Measurements from ENCODE around the gene ZNF627.
"Not testable (repeated sequence)": the region's sequence is repeated elsewhere in the genome, so short reads cannot be mapped to it uniquely, and the experiment has no call there.

Gene ZNF627

DNA sequence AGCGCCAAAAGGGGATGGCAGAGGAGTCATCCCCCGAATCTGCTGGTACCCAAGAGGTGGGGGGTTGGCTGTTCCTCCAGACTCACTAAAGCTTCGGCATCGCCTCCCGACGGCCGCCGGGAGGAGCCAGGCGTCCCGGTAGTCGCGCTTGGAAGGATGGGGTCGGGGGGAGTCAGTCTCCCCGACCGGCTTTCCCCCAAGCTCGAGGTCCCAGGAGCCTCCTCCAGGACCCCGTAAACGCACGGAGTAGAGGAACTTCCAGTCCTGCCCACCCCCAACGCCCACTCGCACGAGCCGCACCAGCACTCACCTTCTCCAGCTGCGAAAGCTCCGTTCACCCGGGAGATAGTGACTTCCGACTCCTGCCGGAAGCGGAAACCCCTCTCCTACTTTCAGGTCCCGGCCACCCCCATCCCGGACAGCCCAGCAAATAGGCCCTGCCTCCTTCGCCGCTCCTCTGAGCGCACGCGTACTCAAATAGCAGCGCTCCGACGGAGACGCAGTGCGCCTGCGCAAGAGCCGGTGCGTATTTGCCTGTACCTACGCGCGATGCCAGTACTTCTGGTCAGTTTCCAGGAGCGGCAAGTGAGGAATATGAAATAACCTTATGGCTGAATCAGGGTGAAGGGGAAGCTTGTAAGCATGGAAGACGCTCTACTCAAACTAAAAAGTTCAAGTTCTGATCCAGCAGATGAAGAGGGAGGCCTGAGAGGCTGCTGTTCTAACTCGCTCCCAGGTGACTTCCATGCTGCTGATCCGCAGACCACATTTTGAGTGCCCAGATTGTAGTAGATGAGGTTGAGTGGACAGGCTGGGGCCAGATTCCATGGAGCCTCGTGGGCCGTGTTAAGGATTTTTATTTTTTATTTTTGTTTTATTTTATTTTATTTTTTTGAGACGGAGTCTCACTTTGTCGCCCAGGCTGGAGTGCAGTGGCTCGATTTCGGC, 38.1 kb upstream of the ZNF627 start, which contains the start of gene ELOF1:
TSS of gene ELOF1 (minus strand) at position 350 of the 948 bp plus-strand sequence. CDS start 4,883 bp downstream, outside the sequence.
- peak within 1 kb of the TSS; percentile 67 for H3K27ac ChIP-seq (ENCODE audit: low read depth, low read length)
- peak within 1 kb of the TSS; percentile 96 for H3K4me3 ChIP-seq (ENCODE audit: low read depth, low read length)
- no peaks in the 10 kb centered on the region for H3K4me1 ChIP-seq (ENCODE audit: control insufficient read depth, insufficient read depth, low read length)
- no peaks in the 10 kb centered on the region for H3K9me3 ChIP-seq (ENCODE audit: control insufficient read depth, insufficient read depth, low read length)
- no peaks in the 10 kb centered on the region for H3K27me3 ChIP-seq (ENCODE audit: control insufficient read depth, insufficient read depth, low read length)
- peak within 1 kb of the TSS; percentile 79 for H3K9ac ChIP-seq (ENCODE audit: low read depth, low read length)
- H3K36me3 ChIP-seq (ENCODE audit: control insufficient read depth, insufficient read depth, low read length) = peaks cover 13% of the 10 kb centered on the region

DNA sequence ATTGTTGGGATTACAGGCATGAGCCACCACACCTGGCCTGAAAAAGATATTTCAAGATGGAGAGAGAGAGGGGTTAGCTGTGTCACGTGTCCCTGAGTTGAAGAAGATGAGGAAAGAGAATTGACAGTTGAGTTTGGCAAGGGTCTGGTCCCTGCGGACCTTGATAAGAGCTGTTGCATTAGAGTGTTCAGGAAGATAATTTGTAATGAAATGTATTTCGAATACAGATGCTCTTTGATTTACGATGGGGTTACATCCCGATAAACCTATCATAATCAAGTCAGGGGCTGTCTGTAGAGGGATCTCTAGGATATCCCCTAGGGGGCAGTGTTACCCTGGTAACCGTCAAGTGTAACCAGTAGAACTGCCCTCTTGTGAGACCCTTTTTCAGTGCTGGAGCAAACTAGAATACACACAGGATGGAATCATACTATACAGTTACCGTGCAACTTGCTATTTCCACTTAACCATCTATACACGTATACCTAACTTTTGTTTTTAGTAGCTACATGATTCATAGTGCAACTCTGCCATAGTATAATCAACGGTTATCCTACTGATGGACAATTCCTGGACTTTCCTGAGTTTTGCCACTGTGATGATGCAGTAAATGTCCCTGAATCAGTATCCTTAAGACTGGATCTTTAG, 36.8 kb upstream of the ZNF627 start:
- no peaks in the 10 kb centered on the region for H3K27me3 ChIP-seq (ENCODE audit: control insufficient read depth, insufficient read depth, low read length)
- H3K9me3 ChIP-seq (ENCODE audit: control insufficient read depth, insufficient read depth, low read length) = no peaks in the 10 kb centered on the region
- no peak overlapping the region for H3K27ac ChIP-seq (ENCODE audit: low read depth, low read length)
- H3K4me1 ChIP-seq (ENCODE audit: control insufficient read depth, insufficient read depth, low read length) = no peaks in the 10 kb centered on the region
- no peak overlapping the region for H3K9ac ChIP-seq (ENCODE audit: low read depth, low read length)
- peaks cover 4% of the 10 kb centered on the region; the same call in 1 of the 2 replicates for H3K36me3 ChIP-seq (ENCODE audit: control insufficient read depth, insufficient read depth, low read length)
- H3K4me3 ChIP-seq (ENCODE audit: low read depth, low read length) = no peak overlapping the region

- H3K4me1 ChIP-seq (ENCODE audit: control insufficient read depth, insufficient read depth, low read length) = no peaks in the 10 kb centered on the region
- H3K9me3 ChIP-seq (ENCODE audit: control insufficient read depth, insufficient read depth, low read length) = no peaks in the 10 kb centered on the region
- no peaks in the 10 kb centered on the region for H3K27me3 ChIP-seq (ENCODE audit: control insufficient read depth, insufficient read depth, low read length)
- no peak overlapping the region for H3K27ac ChIP-seq (ENCODE audit: low read depth, low read length)
- H3K4me3 ChIP-seq (ENCODE audit: low read depth, low read length) = no peak overlapping the region
- no peak overlapping the region for H3K9ac ChIP-seq (ENCODE audit: low read depth, low read length)
- H3K36me3 ChIP-seq (ENCODE audit: control insufficient read depth, insufficient read depth, low read length) = no peaks in the 10 kb centered on the region
These were observed 33.8 kb upstream of the ZNF627 start for GRCh38 chr19:11563532-11563931.

DNA sequence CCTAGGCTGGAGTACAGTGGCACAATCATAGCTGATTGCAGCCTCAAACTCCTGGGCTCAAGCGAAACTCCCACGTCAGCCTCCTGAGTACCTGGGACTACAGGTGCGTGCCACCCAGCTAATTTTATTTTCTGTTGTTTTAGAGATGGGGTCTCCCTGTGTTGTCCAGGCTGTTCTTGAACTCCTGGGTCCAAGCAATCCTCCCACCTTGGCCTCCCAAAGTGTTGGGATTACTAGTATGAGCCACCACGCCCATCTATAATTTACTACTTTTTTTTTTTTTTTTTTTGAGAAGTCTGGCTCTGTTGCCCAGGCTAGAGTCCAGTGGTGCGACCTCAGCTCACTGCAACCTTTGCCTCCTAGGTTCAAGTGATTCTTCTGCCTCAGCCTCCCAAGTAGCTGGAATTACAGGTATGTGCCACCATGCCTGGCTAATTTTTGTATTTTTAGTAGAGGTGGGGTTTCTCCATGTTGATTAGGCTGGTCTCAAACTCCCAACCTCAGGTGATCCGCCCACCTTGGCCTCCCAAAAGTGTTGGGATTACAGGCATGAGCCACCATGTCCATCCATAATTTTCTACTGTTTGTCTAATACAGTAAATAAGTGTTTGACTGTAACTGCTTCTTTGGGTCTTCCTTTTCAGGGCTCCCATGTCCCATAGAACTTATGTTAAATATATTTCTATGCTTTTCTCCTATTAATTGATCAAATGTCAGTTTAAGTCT, 33.0 kb upstream of the ZNF627 start:
- not testable (repeated sequence) for H3K36me3 ChIP-seq (ENCODE audit: control insufficient read depth, insufficient read depth, low read length); H3K27ac ChIP-seq (ENCODE audit: low read depth, low read length); H3K4me1 ChIP-seq (ENCODE audit: control insufficient read depth, insufficient read depth, low read length); H3K27me3 ChIP-seq (ENCODE audit: control insufficient read depth, insufficient read depth, low read length); H3K9me3 ChIP-seq (ENCODE audit: control insufficient read depth, insufficient read depth, low read length); H3K4me3 ChIP-seq (ENCODE audit: low read depth, low read length); H3K9ac ChIP-seq (ENCODE audit: low read depth, low read length)

DNA sequence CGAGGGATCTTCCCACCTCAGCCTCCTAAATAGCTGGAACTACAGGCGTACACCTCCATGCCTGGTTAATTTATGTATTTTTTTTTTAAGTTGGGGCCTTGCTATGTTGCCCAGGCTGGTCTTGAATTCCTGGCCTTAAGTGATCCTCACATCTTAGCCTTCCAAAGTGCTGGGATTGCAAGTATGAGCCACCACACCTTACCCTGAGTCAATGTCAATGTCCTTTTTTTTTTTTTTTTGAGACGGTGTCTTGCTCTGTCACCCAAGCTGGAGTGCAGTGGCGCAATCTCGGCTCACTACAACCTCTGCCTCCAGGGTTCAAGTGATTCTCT, 31.7 kb upstream of the ZNF627 start:
- H3K4me1 ChIP-seq (ENCODE audit: control insufficient read depth, insufficient read depth, low read length); H3K9ac ChIP-seq (ENCODE audit: low read depth, low read length); H3K4me3 ChIP-seq (ENCODE audit: low read depth, low read length): not testable (repeated sequence)

DNA sequence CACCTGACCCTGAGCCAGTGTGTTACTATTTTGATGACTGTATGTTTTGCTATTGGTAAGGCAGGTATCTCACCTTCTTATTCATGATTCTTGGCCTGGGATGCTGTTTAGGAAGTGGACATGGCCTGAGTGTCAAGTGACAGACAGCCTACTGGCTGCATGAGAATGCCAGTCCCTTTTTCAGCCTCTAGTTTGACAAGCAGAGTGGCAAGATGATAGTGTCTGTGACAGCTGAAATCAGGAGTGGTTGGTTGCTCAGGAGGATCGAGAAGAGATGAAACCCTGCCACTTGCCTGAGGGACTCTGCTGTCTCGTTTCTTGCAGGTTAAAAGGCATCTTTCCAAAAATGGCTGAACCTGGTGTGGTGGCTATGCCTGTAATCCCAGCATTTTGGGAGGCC, 31.1 kb upstream of the ZNF627 start:
- Histone ChIP-seq H3K4me3 (ENCODE audit: low read depth, low read length) (no peak overlapping the region), H3K4me1 (ENCODE audit: control insufficient read depth, insufficient read depth, low read length) (no peaks in the 10 kb centered on the region), H3K9me3 (ENCODE audit: control insufficient read depth, insufficient read depth, low read length) (no peaks in the 10 kb centered on the region), H3K27me3 (ENCODE audit: control insufficient read depth, insufficient read depth, low read length) (no peaks in the 10 kb centered on the region), H3K36me3 (ENCODE audit: control insufficient read depth, insufficient read depth, low read length) (no peaks in the 10 kb centered on the region), H3K27ac (ENCODE audit: low read depth, low read length) (no peak overlapping the region), H3K9ac (ENCODE audit: low read depth, low read length) (no peak overlapping the region)

More for the DNA sequence above, 31.7 kb upstream of the ZNF627 start:
- H3K27me3 ChIP-seq (ENCODE audit: control insufficient read depth, insufficient read depth, low read length); H3K27ac ChIP-seq (ENCODE audit: low read depth, low read length); H3K9me3 ChIP-seq (ENCODE audit: control insufficient read depth, insufficient read depth, low read length); H3K36me3 ChIP-seq (ENCODE audit: control insufficient read depth, insufficient read depth, low read length): not testable (repeated sequence)

- Histone ChIP-seq H3K4me3 (ENCODE audit: low read depth, low read length) (no peak overlapping the region), H3K27ac (ENCODE audit: low read depth, low read length) (no peak overlapping the region), H3K9ac (ENCODE audit: low read depth, low read length) (no peak overlapping the region), H3K9me3 (ENCODE audit: control insufficient read depth, insufficient read depth, low read length) (no peaks in the 10 kb centered on the region), H3K27me3 (ENCODE audit: control insufficient read depth, insufficient read depth, low read length) (no peaks in the 10 kb centered on the region), H3K4me1 (ENCODE audit: control insufficient read depth, insufficient read depth, low read length) (no peaks in the 10 kb centered on the region), H3K36me3 (ENCODE audit: control insufficient read depth, insufficient read depth, low read length) (no peaks in the 10 kb centered on the region)
These were observed 27.2 kb upstream of the ZNF627 start for GRCh38 chr19:11570039-11570462.

GRCh38 chr19:11573354-11573753, 23.9 kb upstream of the ZNF627 start:
- not testable (repeated sequence) for H3K36me3 ChIP-seq (ENCODE audit: control insufficient read depth, insufficient read depth, low read length); H3K9me3 ChIP-seq (ENCODE audit: control insufficient read depth, insufficient read depth, low read length); H3K4me3 ChIP-seq (ENCODE audit: low read depth, low read length); H3K4me1 ChIP-seq (ENCODE audit: control insufficient read depth, insufficient read depth, low read length); H3K27me3 ChIP-seq (ENCODE audit: control insufficient read depth, insufficient read depth, low read length); H3K27ac ChIP-seq (ENCODE audit: low read depth, low read length); H3K9ac ChIP-seq (ENCODE audit: low read depth, low read length)

GRCh38 chr19:11573763-11574162, 23.5 kb upstream of the ZNF627 start:
- not testable (repeated sequence) for H3K4me1 ChIP-seq (ENCODE audit: control insufficient read depth, insufficient read depth, low read length); H3K27me3 ChIP-seq (ENCODE audit: control insufficient read depth, insufficient read depth, low read length); H3K9ac ChIP-seq (ENCODE audit: low read depth, low read length); H3K9me3 ChIP-seq (ENCODE audit: control insufficient read depth, insufficient read depth, low read length); H3K4me3 ChIP-seq (ENCODE audit: low read depth, low read length); H3K36me3 ChIP-seq (ENCODE audit: control insufficient read depth, insufficient read depth, low read length); H3K27ac ChIP-seq (ENCODE audit: low read depth, low read length)

DNA sequence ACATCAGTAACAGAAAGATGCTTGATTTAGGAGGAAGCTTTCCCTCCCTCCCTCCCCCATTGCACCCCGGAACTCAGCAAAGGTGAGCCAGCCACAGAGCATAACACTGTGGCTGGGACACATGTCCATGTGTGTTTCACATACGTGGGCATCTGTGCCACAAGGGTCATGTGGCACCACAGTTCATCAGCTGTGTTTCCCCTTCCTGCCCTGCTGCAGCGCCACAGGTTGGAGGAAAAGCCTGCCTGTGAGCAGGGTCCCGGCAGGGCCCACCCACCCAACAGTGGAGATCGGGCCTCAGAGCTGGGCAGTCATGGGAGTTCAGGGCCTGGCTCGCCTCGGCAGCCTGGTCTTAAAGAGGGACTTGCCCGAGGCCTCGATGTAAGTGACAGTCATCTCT, 22.6 kb upstream of the ZNF627 start:
- Histone ChIP-seq H3K36me3 (ENCODE audit: control insufficient read depth, insufficient read depth, low read length) (no peaks in the 10 kb centered on the region), H3K9ac (ENCODE audit: low read depth, low read length) (no peak overlapping the region), H3K4me3 (ENCODE audit: low read depth, low read length) (no peak overlapping the region), H3K4me1 (ENCODE audit: control insufficient read depth, insufficient read depth, low read length) (peaks cover 10% of the 10 kb centered on the region; the same call in 1 of the 2 replicates), H3K27ac (ENCODE audit: low read depth, low read length) (no peak overlapping the region), H3K27me3 (ENCODE audit: control insufficient read depth, insufficient read depth, low read length) (peaks cover 7% of the 10 kb centered on the region; the same call in 1 of the 2 replicates), H3K9me3 (ENCODE audit: control insufficient read depth, insufficient read depth, low read length) (no peaks in the 10 kb centered on the region)

DNA sequence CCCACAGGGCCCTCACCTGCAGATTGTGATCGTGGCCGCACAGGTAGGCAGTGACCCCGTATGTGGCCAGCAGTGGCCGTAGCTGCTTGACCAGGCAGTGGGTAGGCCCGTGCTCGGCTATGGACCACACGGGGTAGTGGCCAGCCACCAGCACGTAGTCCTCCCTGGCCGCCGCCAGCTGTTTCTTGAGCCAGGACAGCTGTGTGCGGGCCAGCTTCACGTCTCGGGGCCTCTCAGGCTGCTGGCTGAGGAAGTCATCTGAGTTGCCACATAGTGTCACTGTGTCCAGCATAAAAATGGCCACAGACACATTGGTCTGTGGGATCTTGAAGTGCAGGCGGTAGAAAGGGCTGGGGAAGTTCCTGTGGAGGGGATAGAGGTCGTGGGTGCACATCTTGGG, 21.1 kb upstream of the ZNF627 start:
- H3K27me3 ChIP-seq (ENCODE audit: control insufficient read depth, insufficient read depth, low read length) = peaks cover 13% of the 10 kb centered on the region
- no peaks in the 10 kb centered on the region for H3K36me3 ChIP-seq (ENCODE audit: control insufficient read depth, insufficient read depth, low read length)
- peaks cover 10% of the 10 kb centered on the region; the same call in 1 of the 2 replicates for H3K4me1 ChIP-seq (ENCODE audit: control insufficient read depth, insufficient read depth, low read length)
- no peak overlapping the region for H3K9ac ChIP-seq (ENCODE audit: low read depth, low read length)
- no peak overlapping the region for H3K4me3 ChIP-seq (ENCODE audit: low read depth, low read length)
- no peaks in the 10 kb centered on the region for H3K9me3 ChIP-seq (ENCODE audit: control insufficient read depth, insufficient read depth, low read length)
- no peak overlapping the region for H3K27ac ChIP-seq (ENCODE audit: low read depth, low read length)
